Activated gamma-delta T cell treated with anti-CD3 and anti-CD28 coated beads, Interleukin-2, amount 50 U/mL, for 16 hours (primary cell): ENCODE measurements around the gene SINHCAF.
A peak's percentile ranks its signal among the peaks of the same experiment; 100 is the strongest.
"Not testable (repeated sequence)": the region's sequence is repeated elsewhere in the genome, so short reads cannot be mapped to it uniquely, and the experiment has no call there.

Experiments used
- DNase-seq: peaks from one replicate; pipeline ENCODE4 v3.0.0-alpha.2; 2020; ENCODE audit warnings: low read depth

SINHCAF gene

GRCh38 chr12:31260840-31261239, 65.1 kb downstream of the SINHCAF start:
- no peak for DNase-seq

DNA sequence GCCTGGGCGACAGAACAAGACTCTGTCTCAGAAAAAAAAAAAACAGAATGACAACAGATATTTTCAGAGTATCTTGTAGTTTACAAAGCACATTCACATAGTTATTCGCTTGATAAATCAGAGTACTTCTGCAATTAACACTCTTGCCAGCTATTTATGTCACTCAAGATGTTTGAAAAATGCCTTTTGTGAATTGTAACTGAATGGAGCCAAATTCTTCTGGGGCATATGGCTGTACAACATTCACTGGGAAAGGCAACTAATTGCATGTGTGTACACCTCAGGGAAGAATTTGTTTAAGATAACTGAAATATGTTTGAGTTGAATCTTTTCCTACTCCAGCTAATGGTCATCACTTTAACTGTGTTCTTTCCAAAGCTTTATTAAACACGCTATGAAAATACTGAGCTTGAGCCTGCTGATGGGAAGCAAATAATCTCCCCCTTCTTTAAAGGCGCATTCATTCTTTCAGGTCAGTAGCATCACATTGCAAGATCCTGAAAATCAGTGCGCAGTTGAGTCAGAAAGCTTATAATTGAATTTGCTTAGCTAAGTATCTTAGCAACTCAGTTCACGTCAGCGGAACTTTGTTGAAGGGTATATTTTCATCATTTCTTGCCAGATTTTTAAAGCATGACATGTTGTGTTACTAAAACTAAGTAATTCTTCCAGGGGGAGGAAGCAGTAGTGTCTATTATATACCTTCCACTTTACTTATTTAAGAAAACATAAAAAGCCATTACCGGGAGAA, 66.6 kb downstream of the SINHCAF start:
- DNase-seq = no peak

DNA sequence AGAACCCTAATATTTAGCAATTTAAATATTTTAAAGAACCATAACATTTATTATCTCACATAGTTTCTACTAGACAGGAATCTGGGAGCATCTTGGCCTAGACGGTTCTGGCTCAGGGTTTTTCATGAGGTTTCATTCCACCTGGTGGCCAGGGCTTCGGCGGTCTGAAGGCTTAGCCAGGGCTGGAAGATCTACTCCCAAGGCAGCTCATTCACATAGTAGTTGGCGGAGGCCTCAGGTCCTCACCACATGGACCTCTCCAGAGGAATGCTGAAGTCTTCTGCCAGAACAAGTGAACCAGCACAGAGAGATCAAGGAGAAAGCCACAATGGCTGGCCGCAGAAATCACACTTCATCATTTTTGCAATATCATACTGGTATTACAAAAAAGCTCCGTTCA, 68.2 kb downstream of the SINHCAF start:
- DNase-seq = no peak

DNA sequence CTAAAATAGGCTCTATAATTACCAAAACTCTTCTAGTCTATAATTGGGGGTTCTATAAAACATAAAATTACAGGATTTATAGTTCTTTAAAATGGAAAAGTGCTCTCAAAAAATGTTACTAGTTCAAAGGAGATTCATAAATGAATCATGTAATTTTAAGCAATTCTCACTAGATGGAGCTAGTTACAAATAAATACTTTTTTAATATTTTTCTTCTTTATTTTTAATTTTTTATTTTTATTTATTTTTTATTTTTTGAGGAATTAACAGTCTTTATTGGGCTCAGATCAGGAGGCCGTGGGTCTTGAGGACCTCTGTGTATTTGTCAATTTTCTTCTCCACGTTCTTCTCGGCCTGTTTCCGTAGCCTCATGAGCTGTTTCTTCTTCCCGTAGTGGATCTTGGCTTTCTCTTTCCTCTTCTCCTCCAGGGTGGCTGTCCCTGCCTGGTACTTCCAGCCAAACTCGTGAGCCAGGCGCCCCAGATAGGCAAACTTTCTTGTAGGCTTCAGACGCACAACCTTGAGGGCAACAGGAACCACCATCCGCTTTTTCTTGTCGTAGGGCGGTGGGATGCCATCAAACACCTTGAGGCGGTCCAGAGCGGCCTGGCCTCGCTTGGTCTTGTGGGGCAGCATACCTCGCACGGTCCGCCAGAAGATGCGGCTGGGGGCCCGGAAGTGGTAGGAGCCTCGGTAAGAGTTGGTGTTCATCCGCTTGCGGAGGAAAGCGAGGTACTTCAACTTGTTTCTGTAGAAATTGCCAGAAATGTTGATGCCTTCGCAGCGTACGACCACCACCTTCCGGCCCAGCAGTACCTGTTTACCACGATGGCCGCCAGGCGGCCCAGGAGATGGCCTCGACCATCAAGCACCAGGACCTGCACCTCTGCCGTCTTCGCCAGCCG, 74.0 kb downstream of the SINHCAF start:
- DNase-seq = not testable (repeated sequence)

GRCh38 chr12:31250179-31250578, 75.8 kb downstream of the SINHCAF start:
- no peak for DNase-seq

DNA sequence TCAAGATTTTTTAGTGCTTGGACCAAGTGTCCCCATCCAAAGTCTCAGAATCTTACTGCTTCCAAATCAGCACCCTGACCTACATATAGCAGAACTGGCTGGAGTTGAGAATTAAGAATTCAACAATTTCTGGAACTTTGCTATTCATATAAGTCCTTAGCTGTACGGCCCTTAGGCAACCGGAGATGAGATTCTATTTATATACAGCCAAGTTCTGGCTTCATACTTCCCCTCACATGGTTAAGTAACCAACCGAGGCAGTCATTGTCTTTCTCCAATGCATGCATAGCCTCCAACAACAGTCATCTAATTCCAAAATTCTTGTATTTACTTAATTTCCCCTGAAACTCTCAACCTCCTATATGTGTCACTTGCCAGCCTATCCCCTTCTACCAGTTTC, 76.6 kb downstream of the SINHCAF start:
- no peak for DNase-seq

DNA sequence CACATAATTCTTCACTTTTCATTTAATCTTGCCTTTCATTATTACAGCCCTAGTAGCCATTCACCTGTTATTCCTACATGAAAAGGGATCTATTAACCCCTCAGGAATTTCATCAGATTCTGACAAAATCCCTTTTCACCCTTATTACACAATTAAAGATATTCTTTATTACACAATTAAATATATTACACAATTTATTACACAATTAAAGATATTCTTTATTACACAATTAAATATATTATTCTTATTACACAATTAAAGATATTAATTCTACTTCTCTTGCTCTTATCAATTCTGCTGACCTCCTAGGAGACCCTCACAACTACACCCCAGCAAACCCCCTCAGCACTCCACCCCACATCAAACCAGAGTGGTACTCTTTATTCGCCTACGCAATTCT, 77.1 kb downstream of the SINHCAF start:
- DNase-seq = no peak

DNA sequence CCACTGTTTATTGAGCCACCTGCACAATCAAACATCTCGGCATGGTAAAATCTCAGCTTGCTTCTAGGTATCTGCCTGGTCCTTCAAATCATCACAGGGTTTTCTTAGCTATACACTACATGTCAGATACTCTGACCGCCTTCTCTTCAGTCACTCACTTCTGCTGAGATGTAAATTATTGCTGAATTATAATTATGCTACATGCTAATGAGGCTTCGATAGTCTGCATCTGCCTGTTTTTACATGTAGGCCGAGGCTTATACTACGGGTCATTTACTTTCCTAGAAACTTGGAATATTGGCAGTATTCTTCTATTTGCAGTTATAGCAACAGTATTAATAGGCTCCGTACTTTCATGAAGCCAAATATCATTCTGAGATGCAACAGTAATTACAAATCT, 77.6 kb downstream of the SINHCAF start:
- no peak for DNase-seq

- DNase-seq = no peak
These were observed 79.5 kb downstream of the SINHCAF start for GRCh38 chr12:31246470-31246850.

DNA sequence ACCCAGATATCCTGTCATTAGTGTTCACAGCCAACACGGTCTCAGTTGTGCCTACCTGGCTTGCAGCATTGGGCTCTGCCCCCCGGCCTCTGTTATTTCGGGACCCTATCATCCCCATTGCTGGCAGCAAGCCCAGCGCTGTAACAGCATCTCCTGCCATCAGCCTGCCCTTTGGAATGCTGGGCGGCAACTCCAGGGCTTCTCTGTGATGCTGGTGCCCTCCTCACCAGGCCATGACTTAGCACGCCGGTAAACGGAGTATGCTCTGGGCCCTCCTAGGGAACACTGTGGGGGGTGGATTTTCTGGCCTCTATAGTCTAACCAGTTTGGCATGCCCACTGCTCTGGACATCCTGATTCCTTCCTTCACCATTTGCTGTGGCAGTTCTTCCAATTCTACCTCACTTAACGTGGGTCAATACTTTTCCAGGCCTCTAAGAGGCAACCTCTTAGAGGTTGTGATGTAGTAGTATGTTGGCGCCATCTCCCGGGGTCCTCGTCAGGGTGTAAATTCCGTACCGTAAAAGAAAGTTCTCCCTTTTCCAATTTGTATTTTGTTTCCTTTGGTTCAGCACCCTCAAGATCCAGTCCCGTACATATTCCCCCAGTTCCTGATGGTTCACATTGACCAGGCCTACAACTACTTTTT, 80.0 kb downstream of the SINHCAF start:
- DNase-seq = no peak

- DNase-seq = not testable (repeated sequence)
These were observed 83.5 kb downstream of the SINHCAF start for GRCh38 chr12:31242418-31242817.

- peak; percentile 42 for DNase-seq
These were observed 87.1 kb downstream of the SINHCAF start for GRCh38 chr12:31238764-31239387.

DNA sequence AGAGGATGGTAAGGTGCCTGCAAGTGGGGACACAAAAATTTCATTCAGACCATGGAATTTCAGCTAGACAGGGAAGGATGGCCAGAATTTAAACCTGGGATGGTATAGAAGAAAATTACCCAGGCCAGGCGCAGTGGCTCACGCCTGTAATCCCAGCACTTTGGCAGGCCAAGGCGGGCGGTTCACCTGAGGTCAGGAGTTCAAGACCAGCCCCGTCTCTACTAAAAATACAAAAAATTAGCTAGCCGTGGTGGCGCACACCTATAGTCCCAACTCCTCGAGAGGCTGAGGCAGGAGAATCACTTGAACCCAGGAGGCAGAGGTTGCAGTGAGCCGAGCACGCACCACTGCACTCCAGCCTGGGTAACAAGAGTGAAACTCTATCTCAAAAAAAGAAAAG, 87.6 kb downstream of the SINHCAF start:
- DNase-seq = not testable (repeated sequence)

DNA sequence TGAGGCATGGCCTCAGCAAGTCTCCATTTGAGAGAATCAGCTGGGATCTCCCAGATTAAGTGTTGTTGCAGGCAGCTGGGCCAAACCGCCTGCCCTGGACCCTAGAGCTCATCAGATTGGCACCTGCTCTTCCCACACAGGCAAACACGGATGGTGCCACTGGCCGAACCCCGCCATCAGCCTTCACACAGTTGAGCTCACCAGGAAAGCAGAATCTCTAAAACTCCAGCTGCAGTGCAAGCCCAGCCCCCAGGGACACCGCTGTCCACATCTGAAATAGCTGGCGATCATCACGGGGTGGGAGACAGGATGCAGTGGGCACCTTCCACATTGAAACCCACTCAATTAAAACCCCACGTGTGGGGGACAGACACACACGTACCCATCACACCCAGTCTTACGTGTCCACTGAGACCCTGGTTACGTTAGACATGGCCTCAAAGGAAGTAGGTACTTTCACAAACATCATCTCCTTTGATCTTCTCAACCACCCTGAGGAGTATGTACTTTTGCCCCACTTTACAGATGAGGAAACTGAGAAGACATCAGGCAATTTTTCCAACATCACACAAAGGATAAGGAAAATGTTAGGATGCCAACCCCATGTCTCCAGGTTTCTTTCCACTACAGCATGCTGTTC, 88.8 kb downstream of the SINHCAF start:
- DNase-seq = no peak

GRCh38 chr12:31235868-31236395, 90.0 kb downstream of the SINHCAF start:
- no peak for DNase-seq

DNA sequence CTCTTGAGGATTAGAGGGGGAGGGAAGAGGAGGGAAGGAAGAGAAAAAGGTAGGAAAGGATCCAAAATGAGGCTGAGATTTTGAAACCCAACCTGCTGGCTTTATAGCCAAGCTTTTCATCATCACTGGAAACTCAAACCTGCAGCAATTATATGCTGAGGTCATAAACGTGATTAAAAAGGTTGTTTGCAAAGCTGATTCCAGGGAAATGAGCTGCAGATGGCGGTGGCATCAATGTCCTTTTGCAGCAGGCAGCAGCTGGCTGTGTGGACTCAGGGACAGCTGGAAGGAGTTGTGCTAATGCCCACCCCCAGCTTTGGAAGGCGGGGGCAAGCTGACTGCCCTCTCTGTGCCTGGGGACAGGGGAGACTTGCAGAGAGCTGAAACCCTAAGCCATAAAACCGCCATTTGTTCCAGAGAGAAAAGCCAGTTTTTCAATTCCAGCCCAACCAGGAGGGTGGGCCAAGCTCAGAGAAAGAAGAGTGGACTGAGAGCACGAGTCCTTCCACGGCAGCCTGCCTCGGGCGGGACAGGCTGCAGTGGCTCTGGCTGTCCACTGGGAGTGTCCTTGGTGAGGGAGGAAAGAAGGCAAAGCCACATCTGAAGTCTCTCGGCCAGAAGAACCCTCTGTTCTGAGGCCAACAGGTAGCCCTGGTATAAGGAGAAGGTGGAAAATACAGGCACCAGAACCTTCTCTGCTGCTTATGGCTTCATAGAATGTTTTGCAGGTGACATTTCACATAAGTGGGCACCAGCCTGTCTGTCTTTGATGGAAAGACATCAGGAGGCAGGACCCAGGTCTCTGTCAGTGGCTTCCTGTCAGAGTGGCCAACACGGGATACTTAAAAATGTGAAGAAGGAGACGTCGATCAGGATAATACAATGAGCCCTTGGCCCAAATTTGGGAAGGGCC, 90.7 kb downstream of the SINHCAF start:
- DNase-seq = no peak

DNA sequence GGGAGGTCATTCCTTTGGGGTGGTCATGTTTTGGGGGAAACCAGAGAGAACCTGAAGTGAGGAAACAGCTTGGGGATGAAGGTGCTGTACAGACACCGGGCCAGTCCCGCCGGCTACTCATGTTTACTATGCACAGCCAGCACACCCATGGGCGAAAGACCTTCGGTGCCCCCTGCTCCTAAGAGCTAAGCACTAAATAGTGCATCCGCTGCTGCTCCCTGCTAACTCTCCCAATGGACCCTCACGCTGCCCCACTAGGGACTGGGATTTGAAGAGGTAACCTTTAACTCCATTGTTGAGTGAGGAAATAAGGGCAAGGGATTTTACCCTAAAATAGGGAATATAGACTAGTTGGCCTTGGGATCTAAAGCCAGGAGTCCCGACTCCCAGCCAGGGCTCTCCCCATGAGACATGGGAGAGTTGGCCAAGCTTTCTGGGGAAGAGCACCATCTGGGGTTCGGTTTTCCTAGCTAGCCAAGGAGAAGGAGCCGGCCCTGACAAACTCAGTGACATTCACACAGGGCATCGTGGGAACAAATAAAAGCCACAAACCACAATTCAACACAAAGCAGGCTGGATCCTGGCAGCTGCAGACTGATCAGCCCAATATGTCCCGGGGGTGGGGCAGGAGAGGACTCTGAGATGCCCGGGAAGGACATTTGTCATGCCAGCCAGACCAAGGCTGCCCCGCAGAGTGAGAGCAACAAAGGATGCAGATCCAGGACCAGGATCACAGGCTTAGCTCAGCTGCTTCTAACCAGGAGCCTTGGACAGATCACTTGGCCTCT, 91.7 kb downstream of the SINHCAF start:
- DNase-seq = no peak

- DNase-seq = no peak
These were observed 92.8 kb downstream of the SINHCAF start for GRCh38 chr12:31233061-31233730.

DNA sequence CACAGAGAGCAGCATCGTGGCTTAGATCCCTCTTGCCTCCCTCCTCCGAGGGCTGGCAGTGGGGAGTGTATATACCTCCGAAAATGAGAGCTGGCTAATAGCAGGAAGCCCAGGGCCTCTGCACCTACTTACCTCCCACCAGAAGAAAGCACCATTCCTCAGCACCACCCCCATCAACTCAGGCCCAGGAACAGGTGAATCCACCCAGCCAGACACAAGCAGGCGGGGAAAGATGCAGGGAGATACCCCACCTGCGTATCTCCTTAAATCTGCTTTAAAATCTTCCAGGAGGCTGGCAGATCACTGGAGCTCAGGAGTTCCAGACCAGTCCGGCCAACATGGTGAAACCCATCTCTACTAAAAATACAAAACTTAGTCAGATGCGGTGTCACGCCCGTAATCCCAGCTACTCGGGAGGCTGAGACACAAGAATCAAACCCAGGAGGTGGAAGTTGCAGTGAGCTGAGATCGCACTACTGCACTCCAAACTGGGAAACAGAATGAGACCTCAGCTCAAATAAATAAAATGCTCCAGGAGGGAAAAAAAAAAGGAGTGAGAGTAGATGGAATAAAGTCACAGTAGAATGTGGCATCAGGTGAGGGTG, 93.5 kb downstream of the SINHCAF start:
- no peak for DNase-seq
